ENCODE results near the gene PAK1.
A peak's percentile ranks its signal among the peaks of the same experiment; 100 is the strongest.

DNA sequence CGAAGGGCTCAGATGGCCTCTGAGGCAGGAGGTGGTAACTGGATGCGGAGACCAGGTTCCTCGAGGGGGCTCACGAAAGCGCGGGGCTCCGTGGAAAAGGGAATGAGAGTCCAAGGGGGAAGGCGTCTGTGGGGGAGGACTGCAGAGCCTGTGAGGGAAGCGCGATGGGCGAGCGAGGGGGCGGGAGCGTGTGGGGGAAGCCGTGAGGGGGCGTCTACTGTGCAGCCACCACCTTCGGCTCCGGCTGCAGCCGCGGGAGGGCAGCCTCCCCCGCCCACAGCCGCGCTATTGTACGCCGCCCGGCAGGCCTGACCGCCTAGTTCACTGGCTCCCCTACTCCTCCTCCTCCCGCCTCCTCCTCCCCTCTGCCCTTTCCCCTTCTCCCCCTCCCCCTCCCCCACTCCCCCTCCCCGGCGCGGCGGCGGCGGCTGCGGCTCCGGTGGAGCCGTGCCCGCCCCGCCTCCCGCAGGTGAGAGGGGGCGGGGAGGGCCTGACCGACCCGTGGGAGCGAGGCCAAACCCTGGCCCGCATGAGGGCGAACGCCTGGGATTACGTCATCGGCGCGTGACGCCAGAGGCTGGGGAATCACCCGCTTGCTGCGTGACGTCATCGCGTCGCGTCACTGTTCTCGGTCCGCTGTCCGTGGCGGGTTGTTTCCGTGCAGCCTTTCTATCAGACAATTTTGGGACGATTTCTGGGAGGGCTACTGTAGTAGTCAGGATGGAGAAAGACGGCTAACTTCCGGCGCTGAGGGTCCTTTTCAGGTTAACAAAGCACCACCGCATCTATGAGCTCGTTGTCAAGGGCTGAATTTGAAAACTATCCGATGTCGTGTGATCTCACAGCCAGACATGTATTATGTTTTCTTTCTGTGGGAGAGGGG is at the start of gene PAK1:
- TF ChIP-seq NFIC (IDR thresholded peaks at IDR 0.05) = peak; percentile 48
- peak; percentile 91 for TF ChIP-seq EGR1 (IDR thresholded peaks at IDR 0.05)
- TF ChIP-seq TAF1 (IDR thresholded peaks at IDR 0.05; ENCODE audit: low read depth) = no peak
- TF ChIP-seq EP300 (IDR thresholded peaks at IDR 0.05; ENCODE audit: borderline replicate concordance) = peak; percentile 28; the same call in 1 of the 2 replicates
- TF ChIP-seq TCF12 (IDR thresholded peaks at IDR 0.05; ENCODE audit: low read depth) = no peak; the same call in 1 of the 2 replicates
- TF ChIP-seq, protein P1, sequence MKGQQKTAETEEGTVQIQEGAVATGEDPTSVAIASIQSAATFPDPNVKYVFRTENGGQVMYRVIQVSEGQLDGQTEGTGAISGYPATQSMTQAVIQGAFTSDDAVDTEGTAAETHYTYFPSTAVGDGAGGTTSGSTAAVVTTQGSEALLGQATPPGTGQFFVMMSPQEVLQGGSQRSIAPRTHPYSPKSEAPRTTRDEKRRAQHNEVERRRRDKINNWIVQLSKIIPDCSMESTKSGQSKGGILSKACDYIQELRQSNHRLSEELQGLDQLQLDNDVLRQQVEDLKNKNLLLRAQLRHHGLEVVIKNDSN (IDR thresholded peaks at IDR 0.05) = peak; percentile 75
- TF ChIP-seq CEBPB (IDR thresholded peaks at IDR 0.05) = no peak; the same call in 1 of the 2 replicates
- TF ChIP-seq FOXM1 (IDR thresholded peaks at IDR 0.05; ENCODE audit: borderline replicate concordance, low read depth) = no peak
- peak; percentile 16; the same call in 1 of the 2 replicates for TF ChIP-seq RAD21 (IDR thresholded peaks at IDR 0.05; ENCODE audit: low read depth)
- TF ChIP-seq, protein P2, sequence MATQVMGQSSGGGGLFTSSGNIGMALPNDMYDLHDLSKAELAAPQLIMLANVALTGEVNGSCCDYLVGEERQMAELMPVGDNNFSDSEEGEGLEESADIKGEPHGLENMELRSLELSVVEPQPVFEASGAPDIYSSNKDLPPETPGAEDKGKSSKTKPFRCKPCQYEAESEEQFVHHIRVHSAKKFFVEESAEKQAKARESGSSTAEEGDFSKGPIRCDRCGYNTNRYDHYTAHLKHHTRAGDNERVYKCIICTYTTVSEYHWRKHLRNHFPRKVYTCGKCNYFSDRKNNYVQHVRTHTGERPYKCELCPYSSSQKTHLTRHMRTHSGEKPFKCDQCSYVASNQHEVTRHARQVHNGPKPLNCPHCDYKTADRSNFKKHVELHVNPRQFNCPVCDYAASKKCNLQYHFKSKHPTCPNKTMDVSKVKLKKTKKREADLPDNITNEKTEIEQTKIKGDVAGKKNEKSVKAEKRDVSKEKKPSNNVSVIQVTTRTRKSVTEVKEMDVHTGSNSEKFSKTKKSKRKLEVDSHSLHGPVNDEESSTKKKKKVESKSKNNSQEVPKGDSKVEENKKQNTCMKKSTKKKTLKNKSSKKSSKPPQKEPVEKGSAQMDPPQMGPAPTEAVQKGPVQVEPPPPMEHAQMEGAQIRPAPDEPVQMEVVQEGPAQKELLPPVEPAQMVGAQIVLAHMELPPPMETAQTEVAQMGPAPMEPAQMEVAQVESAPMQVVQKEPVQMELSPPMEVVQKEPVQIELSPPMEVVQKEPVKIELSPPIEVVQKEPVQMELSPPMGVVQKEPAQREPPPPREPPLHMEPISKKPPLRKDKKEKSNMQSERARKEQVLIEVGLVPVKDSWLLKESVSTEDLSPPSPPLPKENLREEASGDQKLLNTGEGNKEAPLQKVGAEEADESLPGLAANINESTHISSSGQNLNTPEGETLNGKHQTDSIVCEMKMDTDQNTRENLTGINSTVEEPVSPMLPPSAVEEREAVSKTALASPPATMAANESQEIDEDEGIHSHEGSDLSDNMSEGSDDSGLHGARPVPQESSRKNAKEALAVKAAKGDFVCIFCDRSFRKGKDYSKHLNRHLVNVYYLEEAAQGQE (IDR thresholded peaks at IDR 0.05; ENCODE audit: low read depth) = no peak
- peak; percentile 19; the same call in 1 of the 2 replicates for TF ChIP-seq MAX (IDR thresholded peaks at IDR 0.05)
